Measurements from ENCODE around the gene SOX8.
"Not testable (repeated sequence)": the region's sequence is repeated elsewhere in the genome, so short reads cannot be mapped to it uniquely, and the experiment has no call there.

Gene SOX8

GRCh38 chr16:981695-982144 lies at the start of gene SOX8:
TSS of gene SOX8 (plus strand) at chr16:981770. CDS start at chr16:981923, 153 bp downstream.
- DNase-seq (ENCODE audit: low read depth in 3 of 3): no peak

- no peak for DNase-seq (ENCODE audit: low read depth in 3 of 3)
Measured at GRCh38 chr16:932831-933330, 48.7 kb upstream of the SOX8 start.

- no peak for DNase-seq (ENCODE audit: low read depth in 3 of 3)
Measured at GRCh38 chr16:933581-933980, 48.0 kb upstream of the SOX8 start.

- DNase-seq (ENCODE audit: low read depth in 3 of 3): no peak
Measured at GRCh38 chr16:934178-934577, 47.4 kb upstream of the SOX8 start.

- DNase-seq (ENCODE audit: low read depth in 3 of 3): no peak
Measured at GRCh38 chr16:935684-936083, 45.9 kb upstream of the SOX8 start.

GRCh38 chr16:937311-937710 lies 44.3 kb upstream of the SOX8 start:
- no peak for DNase-seq (ENCODE audit: low read depth in 3 of 3)

- DNase-seq (ENCODE audit: low read depth in 3 of 3): no peak
Measured at GRCh38 chr16:937723-938122, 43.8 kb upstream of the SOX8 start.

- no peak for DNase-seq (ENCODE audit: low read depth in 3 of 3)
Measured at GRCh38 chr16:938136-938535, 43.4 kb upstream of the SOX8 start.

GRCh38 chr16:938752-939151 lies 42.8 kb upstream of the SOX8 start:
- no peak for DNase-seq (ENCODE audit: low read depth in 3 of 3)

- DNase-seq (ENCODE audit: low read depth in 3 of 3): no peak
Measured at GRCh38 chr16:939311-939710, 42.3 kb upstream of the SOX8 start.

GRCh38 chr16:939941-940340 lies 41.6 kb upstream of the SOX8 start:
- DNase-seq (ENCODE audit: low read depth in 3 of 3): no peak

- no peak for DNase-seq (ENCODE audit: low read depth in 3 of 3)
Measured at GRCh38 chr16:942436-943060, 39.0 kb upstream of the SOX8 start.

GRCh38 chr16:943971-944370 lies 37.6 kb upstream of the SOX8 start:
- DNase-seq (ENCODE audit: low read depth in 3 of 3): no peak

- no peak for DNase-seq (ENCODE audit: low read depth in 3 of 3)
Measured at GRCh38 chr16:945271-946047, 36.1 kb upstream of the SOX8 start.

- DNase-seq (ENCODE audit: low read depth in 3 of 3): no peak
Measured at GRCh38 chr16:946048-946395, 35.5 kb upstream of the SOX8 start.

GRCh38 chr16:947255-947921 lies 34.2 kb upstream of the SOX8 start:
- DNase-seq (ENCODE audit: low read depth in 3 of 3): no peak

- DNase-seq (ENCODE audit: low read depth in 3 of 3): not testable (repeated sequence)
Measured at GRCh38 chr16:947922-948303, 33.7 kb upstream of the SOX8 start.

- not testable (repeated sequence) for DNase-seq (ENCODE audit: low read depth in 3 of 3)
Measured at GRCh38 chr16:948767-949166, 32.8 kb upstream of the SOX8 start.

GRCh38 chr16:950733-951573 lies 30.6 kb upstream of the SOX8 start:
- DNase-seq (ENCODE audit: low read depth in 3 of 3): not testable (repeated sequence)

GRCh38 chr16:951660-952301 lies 29.8 kb upstream of the SOX8 start:
- no peak for DNase-seq (ENCODE audit: low read depth in 3 of 3)

- DNase-seq (ENCODE audit: low read depth in 3 of 3): no peak
Measured at GRCh38 chr16:952321-952720, 29.2 kb upstream of the SOX8 start.
